GM21619 (cell line): Measurements from ENCODE around the gene TSEN2.
"Not testable (repeated sequence)": the region's sequence is repeated elsewhere in the genome, so short reads cannot be mapped to it uniquely, and the experiment has no call there.

ENCODE experiments used
- ATAC-seq: cut with Tn5 transposase; IDR thresholded peaks from one replicate; pipeline ENCODE4 v1.9.1; 2021; ENCODE audit not compliant: unreplicated experiment

TSEN2 gene

GRCh38 chr3:12501360-12502020 lies 17.2 kb downstream of the TSEN2 start:
- no peak for ATAC-seq

DNA sequence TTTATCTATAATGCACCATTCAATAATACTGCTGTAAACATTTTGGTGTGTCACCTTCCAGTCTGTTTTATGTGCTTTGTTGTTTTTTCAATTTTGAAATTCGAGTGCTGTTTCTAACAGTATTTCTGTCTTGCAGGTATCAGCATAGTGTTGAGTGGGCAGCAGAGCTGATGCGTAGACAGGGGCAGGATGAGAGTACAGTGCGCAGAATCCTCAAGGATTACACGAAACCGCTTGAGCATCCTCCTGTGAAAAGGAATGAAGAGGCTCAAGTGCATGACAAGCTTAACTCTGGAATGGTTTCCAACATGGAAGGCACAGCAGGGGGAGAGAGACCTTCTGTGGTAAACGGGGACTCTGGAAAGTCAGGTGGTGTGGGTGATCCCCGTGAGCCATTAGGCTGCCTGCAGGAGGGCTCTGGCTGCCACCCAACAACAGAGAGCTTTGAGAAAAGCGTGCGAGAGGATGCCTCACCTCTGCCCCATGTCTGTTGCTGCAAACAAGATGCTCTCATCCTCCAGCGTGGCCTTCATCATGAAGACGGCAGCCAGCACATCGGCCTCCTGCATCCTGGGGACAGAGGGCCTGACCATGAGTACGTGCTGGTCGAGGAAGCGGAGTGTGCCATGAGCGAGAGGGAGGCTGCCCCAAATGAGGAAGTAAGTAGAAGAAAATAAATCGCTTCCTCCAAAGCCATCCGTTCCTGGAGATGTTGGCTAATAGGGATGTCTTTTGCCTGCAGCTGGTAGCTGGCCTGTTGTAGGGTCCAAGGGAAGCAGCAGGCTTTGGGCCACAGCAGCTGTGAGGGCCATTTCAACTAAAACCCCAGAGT lies 19.1 kb downstream of the TSEN2 start:
- ATAC-seq: no peak

DNA sequence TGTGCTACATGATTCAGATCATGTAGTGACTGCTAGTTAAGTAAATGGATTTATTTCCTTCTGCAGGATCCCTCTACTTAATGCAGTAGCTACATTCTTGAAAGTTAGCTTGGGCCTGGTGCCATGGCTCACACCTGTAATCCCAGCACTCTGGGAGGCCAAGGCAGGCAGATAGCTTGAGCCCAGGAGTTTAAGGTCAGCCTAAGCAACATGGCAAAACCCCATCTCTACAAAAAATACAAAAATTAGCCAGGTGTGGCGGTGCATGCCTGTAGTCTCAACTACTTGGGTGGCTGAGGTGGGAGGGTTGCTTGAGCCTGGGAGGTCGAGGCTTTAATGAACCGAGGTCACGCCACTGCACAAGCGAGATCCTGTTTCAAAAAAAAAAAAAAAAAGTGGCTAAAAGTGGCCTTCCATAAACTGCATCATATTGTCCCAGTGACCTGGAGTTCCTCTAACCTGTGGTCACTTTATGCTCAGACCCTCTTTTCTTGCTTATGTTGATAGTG lies 22.0 kb downstream of the TSEN2 start:
- ATAC-seq: no peak

GRCh38 chr3:12507591-12508281 lies 23.5 kb downstream of the TSEN2 start:
- ATAC-seq: no peak

- ATAC-seq: no peak
Measured at GRCh38 chr3:12508291-12508700, 24.0 kb downstream of the TSEN2 start.

GRCh38 chr3:12509466-12509865 lies 25.2 kb downstream of the TSEN2 start:
- ATAC-seq: no peak

- no peak for ATAC-seq
Measured at GRCh38 chr3:12512534-12513118, 28.3 kb downstream of the TSEN2 start.

DNA sequence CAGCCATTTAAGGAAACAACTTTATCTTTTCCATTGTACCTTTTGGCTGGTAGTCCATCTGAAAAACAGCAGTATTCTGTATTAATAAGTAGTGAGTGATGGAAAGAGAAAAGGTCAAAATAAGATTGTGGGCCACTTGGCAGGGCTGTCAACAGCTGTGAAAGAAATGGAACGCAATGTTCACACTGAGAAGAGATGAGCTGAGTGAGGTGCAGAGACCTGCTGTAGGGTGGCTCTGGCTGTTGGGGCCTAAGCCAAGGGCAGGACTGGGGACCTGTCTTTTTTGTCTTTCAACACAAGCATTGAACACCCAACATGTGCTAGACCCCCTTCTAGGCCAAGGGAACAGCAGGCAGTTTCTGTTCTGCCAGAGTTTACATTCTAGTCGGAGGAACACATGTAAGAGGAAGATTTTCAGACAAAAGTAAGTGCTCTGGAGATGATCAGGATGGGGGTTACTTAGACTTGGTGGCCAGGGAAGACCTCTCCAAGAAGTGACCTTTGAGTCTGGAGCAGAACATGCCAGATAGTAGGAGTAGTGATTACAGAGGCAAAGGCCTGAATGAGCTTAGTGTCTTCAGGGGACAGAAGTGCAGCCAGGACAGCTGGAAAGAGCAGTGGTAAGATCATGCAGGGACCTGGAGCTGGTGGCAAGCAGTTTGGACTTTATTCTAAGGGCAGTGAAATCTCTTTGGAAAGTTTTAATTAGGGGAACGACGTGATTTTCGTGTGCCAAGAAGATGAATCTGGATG lies 29.6 kb downstream of the TSEN2 start:
- ATAC-seq: no peak

DNA sequence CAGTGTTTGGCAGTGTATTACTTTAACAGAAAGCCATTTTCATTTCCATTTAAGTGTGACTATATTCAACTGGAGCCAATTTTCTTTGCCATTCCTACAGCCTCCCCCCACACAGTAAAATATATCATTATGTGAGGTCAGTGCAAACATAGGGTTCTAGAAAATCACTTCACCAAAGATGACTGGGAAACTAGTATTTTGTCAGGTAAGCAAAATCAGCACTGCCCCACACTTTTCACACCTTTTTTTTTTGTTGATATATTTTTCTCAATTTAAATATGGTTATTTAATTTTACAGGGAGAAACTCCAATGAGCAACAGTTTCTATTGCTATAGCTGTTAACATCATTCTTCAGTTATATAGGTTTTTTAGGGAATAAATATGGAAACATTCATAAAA lies 31.4 kb downstream of the TSEN2 start:
- no peak for ATAC-seq

DNA sequence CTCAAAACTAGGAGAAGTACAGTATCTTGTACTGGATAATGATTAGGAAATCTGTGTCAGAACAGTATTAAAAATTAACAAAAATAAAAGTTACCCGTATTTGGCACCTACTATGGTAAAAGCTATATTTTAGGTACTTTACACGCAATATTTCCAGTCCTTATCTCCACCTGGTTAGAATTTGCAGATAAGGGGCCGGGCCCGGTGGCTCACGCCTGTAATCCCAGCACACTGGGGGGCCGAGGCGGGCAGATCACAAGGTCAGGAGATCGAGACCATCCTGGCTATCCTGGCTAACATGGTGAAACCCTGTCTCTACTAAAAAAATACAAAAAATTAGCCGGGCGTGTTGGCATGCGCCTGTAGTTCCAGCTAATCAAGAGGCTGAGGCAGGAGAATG lies 32.6 kb downstream of the TSEN2 start:
- no peak for ATAC-seq

GRCh38 chr3:12518261-12519028 lies 34.2 kb downstream of the TSEN2 start:
- ATAC-seq: no peak

DNA sequence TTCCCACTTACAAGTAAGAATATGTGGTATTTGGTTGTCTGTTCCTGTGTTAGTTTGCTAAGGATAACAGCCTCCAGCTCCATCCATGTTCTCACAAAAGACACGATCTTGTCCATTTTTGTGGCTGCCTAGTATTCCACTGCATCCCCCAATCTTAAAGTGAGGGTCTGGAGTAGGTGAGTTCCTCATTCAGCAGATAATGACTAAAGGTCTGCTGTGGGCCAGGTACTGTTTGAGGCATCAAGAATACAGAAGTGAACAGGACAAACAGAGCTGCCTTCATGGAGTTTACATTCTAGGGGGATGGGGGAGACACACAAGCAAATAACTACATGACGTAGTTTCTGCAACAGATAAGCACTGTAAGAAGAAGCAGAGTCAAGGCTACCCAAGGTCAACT lies 36.7 kb downstream of the TSEN2 start:
- ATAC-seq: no peak

GRCh38 chr3:12522721-12523120 lies 38.4 kb downstream of the TSEN2 start:
- no peak for ATAC-seq

GRCh38 chr3:12527757-12528143 lies 43.5 kb downstream of the TSEN2 start:
- no peak for ATAC-seq

- ATAC-seq: no peak
Measured at GRCh38 chr3:12532182-12532581, 47.9 kb downstream of the TSEN2 start.

- no peak for ATAC-seq
Measured at GRCh38 chr3:12536423-12536822, 52.1 kb downstream of the TSEN2 start.

DNA sequence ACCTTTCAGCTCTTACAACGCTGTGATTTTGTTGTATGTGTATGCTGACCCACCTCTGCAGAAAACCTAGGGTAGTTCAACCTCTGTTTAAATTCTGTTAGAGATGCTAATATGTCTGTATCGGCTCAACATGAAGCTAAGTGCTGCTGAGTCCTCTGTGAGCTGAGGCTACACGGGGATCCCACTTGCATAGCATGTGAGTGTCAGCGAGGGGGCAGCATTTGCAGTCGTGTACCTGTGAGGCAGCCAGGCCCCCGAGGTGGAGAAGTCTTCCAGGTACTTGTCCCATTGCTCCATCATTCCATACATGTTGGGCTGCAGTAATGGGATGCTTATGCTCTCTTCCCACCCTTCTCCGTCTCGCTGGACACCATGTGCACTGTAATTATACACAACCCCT lies 57.3 kb downstream of the TSEN2 start:
- ATAC-seq: no peak

GRCh38 chr3:12543497-12543896 lies 59.2 kb downstream of the TSEN2 start:
- not testable (repeated sequence) for ATAC-seq

- ATAC-seq: no peak
Measured at GRCh38 chr3:12544652-12545472, 60.6 kb downstream of the TSEN2 start.
